Epidermal melanocyte (primary cell): ENCODE measurements around the gene CABP4.
"Not testable (repeated sequence)": the region's sequence is repeated elsewhere in the genome, so short reads cannot be mapped to it uniquely, and the experiment has no call there.

Experiments used
- DNase-seq: peaks from one replicate; pipeline ENCODE4 v3.0.0; 2011; ENCODE audit warnings: low spot score; ENCODE audit not compliant: insufficient read length

The CABP4 gene

DNA sequence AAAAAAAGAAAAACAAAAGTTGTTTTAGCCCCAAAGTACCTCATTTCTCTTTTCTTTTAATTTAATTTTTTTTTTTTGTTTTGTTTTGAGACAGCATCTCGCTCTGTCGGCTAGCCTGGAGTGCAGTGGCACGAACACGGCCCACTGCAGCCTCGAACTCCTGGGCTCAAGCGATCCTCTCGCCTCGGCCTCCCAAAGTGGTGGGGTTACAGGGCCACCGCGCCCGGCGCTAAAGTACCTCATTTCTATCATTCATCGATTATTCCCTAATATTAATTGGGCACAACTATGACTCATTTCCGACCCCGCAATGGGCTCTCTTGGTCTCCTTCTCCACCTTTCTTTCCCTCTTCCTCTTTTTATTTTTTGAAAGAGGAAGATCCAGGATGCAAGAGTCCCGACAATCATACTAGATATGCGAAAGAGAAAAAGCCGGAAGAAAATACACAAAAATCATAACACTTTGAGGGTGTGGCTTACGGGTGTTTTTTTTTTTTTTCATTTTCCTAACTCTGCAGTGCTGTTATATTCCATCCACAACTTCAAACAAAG is 27.2 kb downstream of the CABP4 start:
- no peak for DNase-seq

DNA sequence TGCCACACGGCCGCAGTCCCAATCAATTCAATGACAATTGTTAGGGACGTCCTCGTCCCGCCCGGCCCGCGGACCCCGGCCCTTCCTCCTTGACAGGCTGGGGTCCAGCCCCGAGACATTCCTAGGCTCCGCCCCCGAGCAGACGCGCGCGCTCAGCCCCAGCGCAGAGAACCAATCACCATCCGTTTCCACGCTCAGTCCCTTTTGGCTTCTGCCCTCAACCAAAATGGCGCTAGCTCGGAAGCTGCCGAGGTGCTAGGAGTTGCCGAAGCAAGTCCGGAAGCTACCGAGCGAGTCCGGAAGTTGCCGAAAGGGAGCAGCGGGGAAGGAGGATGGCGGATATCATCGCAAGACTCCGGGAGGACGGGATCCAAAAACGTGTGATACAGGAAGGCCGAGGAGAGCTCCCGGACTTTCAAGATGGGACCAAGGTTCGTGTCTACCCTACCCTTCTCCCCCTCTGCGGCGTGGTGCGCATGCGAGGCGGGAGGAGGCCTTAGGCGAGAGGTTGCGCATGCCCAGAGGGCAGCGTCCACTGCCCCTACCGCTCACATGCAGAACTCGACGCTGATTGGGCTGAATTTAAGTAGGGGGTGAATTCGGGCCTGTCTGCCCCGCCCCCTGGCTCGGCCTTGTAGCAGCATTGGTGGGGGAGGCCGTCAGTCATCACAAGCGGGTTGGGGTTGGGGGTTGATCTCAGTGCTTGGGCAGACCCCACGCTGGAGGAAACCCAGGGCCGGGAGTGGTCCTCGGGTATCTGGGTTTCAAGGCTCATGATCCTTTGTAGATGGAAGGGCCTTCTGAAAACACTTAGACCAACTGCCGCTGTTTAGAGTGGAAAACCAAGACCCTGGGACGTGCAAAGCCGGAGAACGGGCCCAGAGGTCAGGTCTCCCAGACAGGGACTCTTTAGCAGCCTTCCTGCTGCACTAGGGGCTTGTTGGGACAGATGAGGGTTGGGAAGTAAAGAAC is 28.0 kb downstream of the CABP4 start, which contains the start of gene AIP:
Gene AIP (plus strand): TSS at position 200 of the 972 bp plus-strand sequence. CDS start 133 bp downstream, at position 333.
- peak; percentile 100 for DNase-seq

- DNase-seq: no peak
Measured at GRCh38 chr11:67483831-67484665, 28.9 kb downstream of the CABP4 start.

GRCh38 chr11:67484847-67485311 is 29.7 kb downstream of the CABP4 start:
- no peak for DNase-seq

- DNase-seq: not testable (repeated sequence)
Measured at GRCh38 chr11:67485873-67486361, 30.8 kb downstream of the CABP4 start.

- peak; percentile 7 for DNase-seq
Measured at GRCh38 chr11:67486481-67487195, 31.5 kb downstream of the CABP4 start.

DNA sequence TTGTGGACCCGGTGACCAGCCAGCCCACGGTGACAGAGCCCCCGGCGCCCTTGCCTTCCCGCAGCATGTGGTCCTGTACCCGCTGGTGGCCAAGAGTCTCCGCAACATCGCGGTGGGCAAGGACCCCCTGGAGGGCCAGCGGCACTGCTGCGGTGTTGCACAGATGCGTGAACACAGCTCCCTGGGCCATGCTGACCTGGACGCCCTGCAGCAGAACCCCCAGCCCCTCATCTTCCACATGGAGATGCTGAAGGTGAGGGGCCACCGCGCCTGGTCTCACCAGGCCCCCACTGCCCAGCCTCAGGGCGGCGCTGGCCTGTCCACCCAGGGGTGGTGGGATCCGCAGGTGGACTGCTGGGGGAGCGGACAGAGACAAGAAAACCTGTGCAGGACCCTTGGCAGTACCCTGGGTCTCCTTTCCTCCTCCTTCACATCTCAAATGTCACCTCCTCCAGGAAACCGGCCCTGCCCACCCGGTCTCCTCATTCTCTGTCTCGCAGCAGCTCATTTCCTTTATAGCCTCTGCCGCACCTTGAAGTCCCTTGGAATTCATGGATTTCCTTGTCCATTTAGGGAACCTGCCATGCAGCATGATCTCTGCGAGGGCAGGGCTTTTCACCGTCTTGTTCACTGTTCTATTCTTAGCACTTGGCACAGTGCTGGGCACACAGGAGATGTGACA is 34.2 kb downstream of the CABP4 start:
- no peak for DNase-seq

GRCh38 chr11:67489885-67490726 is 35.0 kb downstream of the CABP4 start:
- DNase-seq: no peak

GRCh38 chr11:67490727-67491065 is 35.5 kb downstream of the CABP4 start:
- no peak for DNase-seq

DNA sequence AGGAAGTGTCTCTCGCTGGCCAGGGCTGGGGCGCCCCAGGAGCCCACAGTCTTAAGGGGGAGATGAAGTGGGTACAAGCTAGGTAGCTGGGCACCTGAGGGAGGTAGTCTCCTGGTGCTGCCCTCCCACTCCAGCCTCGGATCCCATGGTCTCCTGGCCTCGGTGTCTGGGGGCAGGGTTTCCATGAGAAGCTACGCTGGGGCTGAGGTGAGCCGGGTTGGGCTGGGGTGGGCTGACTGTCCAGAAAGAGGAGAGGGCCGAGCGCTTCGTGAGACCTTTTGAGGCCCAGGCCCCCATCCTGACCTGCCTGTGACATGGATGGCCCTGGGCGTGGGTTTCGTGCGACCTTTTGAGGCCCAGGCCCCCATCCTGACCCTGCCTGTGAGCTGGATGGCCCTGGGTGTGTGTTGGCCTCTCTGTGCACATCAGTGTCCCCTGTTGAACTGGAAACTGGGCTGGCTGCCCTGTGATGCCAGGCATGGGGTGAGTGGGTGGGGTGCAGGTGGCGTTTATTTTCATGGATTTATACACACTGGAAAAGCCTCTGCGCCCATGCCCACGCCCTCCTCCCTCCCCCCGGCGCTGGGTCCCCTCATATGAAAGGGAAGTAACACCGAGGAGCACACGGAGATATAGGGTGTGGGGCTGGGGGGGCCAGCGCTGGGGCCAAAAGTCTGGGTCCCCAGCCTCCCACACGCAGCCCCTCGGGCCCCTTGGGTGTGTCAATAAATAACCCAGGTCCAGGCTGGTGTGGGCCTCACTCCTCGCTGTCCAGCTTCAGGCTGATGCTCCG is 36.3 kb downstream of the CABP4 start:
- no peak for DNase-seq

GRCh38 chr11:67492069-67492727 is 37.0 kb downstream of the CABP4 start:
- no peak for DNase-seq

- no peak for DNase-seq
Measured at GRCh38 chr11:67492801-67493547, 37.8 kb downstream of the CABP4 start.

GRCh38 chr11:67493548-67494370 is 38.6 kb downstream of the CABP4 start:
- DNase-seq: no peak

- DNase-seq: no peak
Measured at GRCh38 chr11:67494371-67495233, 39.4 kb downstream of the CABP4 start.

- DNase-seq: no peak
Measured at GRCh38 chr11:67495234-67496005, 40.3 kb downstream of the CABP4 start.
